Urinary bladder (tissue), 4 donors: Measurements from ENCODE around the gene ASMTL. TPM values are rescaled to one million over a fixed set of nuclear protein-coding genes. Genes with fewer than 3 reads are reported as not detected.
"Not testable (repeated sequence)": the region's sequence is repeated elsewhere in the genome, so short reads cannot be mapped to it uniquely, and the experiment has no call there.

Experiments used
- DNase-seq: peaks from one replicate; pipeline ENCODE4 v3.0.0-alpha.2; 2015; ENCODE audit errors: extremely low spot score
- H3K27ac ChIP-seq: one replicate; pipeline ENCODE4 v1.5.1; 2013; ENCODE audit warnings: low read depth, mild to moderate bottlenecking, moderate library complexity
- H3K36me3 ChIP-seq: one replicate; pipeline ENCODE4 v1.6.1; 2013; ENCODE audit warnings: mild to moderate bottlenecking, moderate library complexity; ENCODE audit not compliant: insufficient read depth
- H3K4me1 ChIP-seq: one replicate; pipeline ENCODE4 v1.6.1; 2013; ENCODE audit warnings: mild to moderate bottlenecking, moderate library complexity; ENCODE audit not compliant: insufficient read depth
- H3K4me3 ChIP-seq: one replicate; pipeline ENCODE4 v1.5.1; 2013; ENCODE audit warnings: low read depth, low read length
- WGBS: extraction: QIAGEN DNeasy Blood & Tissue Kit; methylation state at CpG from one replicate; pipeline ENCODE4 v1.1.7; 2013; 5-methylcytosine and 5-hydroxymethylcytosine counted together
- polyA plus RNA-seq: library from polyadenylated mRNA; stranded (reverse); fragments of 200-250 nt; gene quantifications from one replicate; pipeline ENCODE4 v1.2.3, GENCODE V29; 2013
- total RNA-seq: library from RNA; depleted of rRNA; stranded (reverse); fragments of >200 nt; gene quantifications from one replicate; pipeline ENCODE4 v1.2.3, GENCODE V29; 2014
- donor health status: healthy with polysubstance abuse.
- donor health status: healthy.

ASMTL gene
- total and polyA plus RNA-seq, 2 donors = 9.1 to 46.2 TPM

- no peak overlapping the region for H3K27ac ChIP-seq
- 92% methylated on average over 4 of the region's 4 CpGs for WGBS
- no peaks in the 10 kb centered on the region for H3K4me1 ChIP-seq
- no peak overlapping the region for H3K4me3 ChIP-seq
- no peak for DNase-seq
- H3K36me3 ChIP-seq = no peaks in the 10 kb centered on the region
These were observed 22.8 kb upstream of the ASMTL start for GRCh38 chrX:1475481-1475880.

- WGBS = 63% methylated on average over 2 of the region's 2 CpGs
These were observed 21.9 kb upstream of the ASMTL start for GRCh38 chrX:1474593-1474992.

GRCh38 chrX:1472975-1473374, 20.3 kb upstream of the ASMTL start:
- H3K4me3 ChIP-seq = no peak overlapping the region
- DNase-seq = no peak
- WGBS = 95% methylated on average over 2 of the region's 2 CpGs

More at GRCh38 chrX:1474593-1474992, 21.9 kb upstream of the ASMTL start:
- not testable (repeated sequence) for H3K4me3 ChIP-seq, DNase-seq, H3K36me3 ChIP-seq, H3K4me1 ChIP-seq, H3K27ac ChIP-seq

GRCh38 chrX:1468250-1468772, 15.6 kb upstream of the ASMTL start:
- Histone ChIP-seq H3K27ac (no peak overlapping the region), H3K4me3 (no peak overlapping the region), H3K36me3 (no peaks in the 10 kb centered on the region), H3K4me1 (no peaks in the 10 kb centered on the region)
- WGBS = 65% methylated on average over 20 of the region's 20 CpGs
- no peak for DNase-seq

More at GRCh38 chrX:1472975-1473374, 20.3 kb upstream of the ASMTL start:
- H3K4me1 ChIP-seq = no peaks in the 10 kb centered on the region
- H3K27ac ChIP-seq = no peak overlapping the region
- no peaks in the 10 kb centered on the region for H3K36me3 ChIP-seq

GRCh38 chrX:1466971-1467561, 14.4 kb upstream of the ASMTL start:
- Histone ChIP-seq H3K4me1 (no peaks in the 10 kb centered on the region), H3K4me3 (no peak overlapping the region), H3K27ac (no peak overlapping the region), H3K36me3 (no peaks in the 10 kb centered on the region)
- DNase-seq = no peak
- 57% methylated on average over 20 of the region's 20 CpGs for WGBS

- DNase-seq = no peak
- Histone ChIP-seq H3K4me3 (no peak overlapping the region), H3K36me3 (no peaks in the 10 kb centered on the region), H3K4me1 (no peaks in the 10 kb centered on the region), H3K27ac (no peak overlapping the region)
- WGBS = 64% methylated on average over 36 of the region's 36 CpGs
These were observed 13.5 kb upstream of the ASMTL start for GRCh38 chrX:1466232-1466661.

GRCh38 chrX:1465286-1466231, 12.8 kb upstream of the ASMTL start:
- Histone ChIP-seq H3K4me1 (no peaks in the 10 kb centered on the region), H3K4me3 (no peak overlapping the region), H3K27ac (no peak overlapping the region), H3K36me3 (no peaks in the 10 kb centered on the region)
- WGBS = 59% methylated on average over 75 of the region's 75 CpGs
- DNase-seq = no peak

GRCh38 chrX:1464971-1465285, 12.2 kb upstream of the ASMTL start:
- 76% methylated on average over 12 of the region's 12 CpGs for WGBS
- no peak for DNase-seq
- Histone ChIP-seq H3K4me3 (no peak overlapping the region), H3K36me3 (no peaks in the 10 kb centered on the region), H3K4me1 (no peaks in the 10 kb centered on the region), H3K27ac (no peak overlapping the region)

- no peaks in the 10 kb centered on the region for H3K36me3 ChIP-seq
- no peaks in the 10 kb centered on the region for H3K4me1 ChIP-seq
- no peak overlapping the region for H3K27ac ChIP-seq
- no peak overlapping the region for H3K4me3 ChIP-seq
- no peak for DNase-seq
- WGBS = 79% methylated on average over 24 of the region's 24 CpGs
These were observed 11.6 kb upstream of the ASMTL start for GRCh38 chrX:1464041-1464970.

- WGBS = 84% methylated on average over 5 of the region's 5 CpGs
- no peaks in the 10 kb centered on the region for H3K36me3 ChIP-seq
- no peak overlapping the region for H3K4me3 ChIP-seq
- no peak overlapping the region for H3K27ac ChIP-seq
- no peaks in the 10 kb centered on the region for H3K4me1 ChIP-seq
- no peak for DNase-seq
These were observed 10.9 kb upstream of the ASMTL start for GRCh38 chrX:1463581-1463980.

- DNase-seq = no peak
- no peak overlapping the region for H3K27ac ChIP-seq
These were observed 10.0 kb upstream of the ASMTL start for GRCh38 chrX:1462596-1463251.

DNA sequence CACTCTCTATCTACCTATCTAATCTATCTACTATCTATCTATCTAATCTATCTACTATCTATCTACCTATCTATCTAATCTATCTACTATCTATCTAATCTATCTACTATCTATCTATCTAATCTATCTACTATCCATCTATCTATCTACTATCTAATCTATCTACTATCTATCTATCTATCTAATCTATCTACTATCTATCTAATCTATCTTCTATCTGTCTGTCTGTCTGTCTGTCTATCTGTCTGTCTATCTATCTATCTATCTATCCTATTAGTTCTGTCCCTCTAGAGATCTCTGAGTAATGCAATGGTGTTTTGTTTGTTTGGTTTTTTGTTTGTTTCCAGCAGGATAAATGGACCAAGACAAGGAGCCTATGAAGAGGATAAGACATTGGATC, 9.4 kb upstream of the ASMTL start:
- Histone ChIP-seq H3K4me1 (no peaks in the 10 kb centered on the region), H3K36me3 (no peaks in the 10 kb centered on the region), H3K4me3 (no peak overlapping the region), H3K27ac (no peak overlapping the region)
- no peak for DNase-seq

More at GRCh38 chrX:1462596-1463251, 10.0 kb upstream of the ASMTL start:
- no peak overlapping the region for H3K4me3 ChIP-seq
- no peaks in the 10 kb centered on the region for H3K36me3 ChIP-seq
- 57% methylated on average over 19 of the region's 19 CpGs for WGBS
- H3K4me1 ChIP-seq = no peaks in the 10 kb centered on the region

- DNase-seq = no peak
- H3K36me3 ChIP-seq = no peaks in the 10 kb centered on the region
- WGBS = 73% methylated on average over 3 of the region's 3 CpGs
These were observed 3.2 kb upstream of the ASMTL start for GRCh38 chrX:1455948-1456280.

More at GRCh38 chrX:1455948-1456280, 3.2 kb upstream of the ASMTL start:
- Histone ChIP-seq H3K4me3 (no peak overlapping the region), H3K4me1 (peaks cover 4% of the 10 kb centered on the region), H3K27ac (no peak overlapping the region)
